CD4-positive, alpha-beta T cell treated with Interleukin-17A for 4 hours (primary cell): ENCODE results near the gene TMED6.

Experiments
- DNase-seq: peaks from one replicate; pipeline ENCODE4 v3.0.0-alpha.2; 2020; ENCODE audit warnings: mixed read lengths

The TMED6 gene

GRCh38 chr16:69322343-69322742, 29.2 kb downstream of the TMED6 start:
- DNase-seq, result no peak

GRCh38 chr16:69321080-69321479, 30.5 kb downstream of the TMED6 start:
- DNase-seq, result no peak

GRCh38 chr16:69320740-69321073, 30.9 kb downstream of the TMED6 start:
- DNase-seq, result no peak

GRCh38 chr16:69319826-69320739, 31.5 kb downstream of the TMED6 start:
- no peak for DNase-seq

- no peak for DNase-seq
Observed at GRCh38 chr16:69319381-69319780, 32.2 kb downstream of the TMED6 start.

GRCh38 chr16:69318911-69319289, 32.7 kb downstream of the TMED6 start:
- no peak for DNase-seq

- no peak for DNase-seq
Observed at GRCh38 chr16:69318177-69318910, 33.2 kb downstream of the TMED6 start.

- DNase-seq, result no peak
Observed at GRCh38 chr16:69316595-69317034, 35.0 kb downstream of the TMED6 start.

- no peak for DNase-seq
Observed at GRCh38 chr16:69315486-69316311, 35.9 kb downstream of the TMED6 start.

- DNase-seq, result no peak
Observed at GRCh38 chr16:69314534-69314933, 37.1 kb downstream of the TMED6 start.

GRCh38 chr16:69313469-69313868, 38.1 kb downstream of the TMED6 start:
- no peak for DNase-seq

GRCh38 chr16:69311533-69312387, 39.8 kb downstream of the TMED6 start:
- peak; percentile 51 for DNase-seq

- DNase-seq, result peak; percentile 99
Observed at GRCh38 chr16:69310653-69311532, 40.7 kb downstream of the TMED6 start, which contains the start of gene VPS4A. VPS4A (plus strand) TSS chr16:69311350; CDS start chr16:69311512, 162 bp downstream.

- no peak for DNase-seq
Observed at GRCh38 chr16:69309316-69309715, 42.3 kb downstream of the TMED6 start.

GRCh38 chr16:69307856-69308255, 43.7 kb downstream of the TMED6 start:
- no peak for DNase-seq

GRCh38 chr16:69307091-69307490, 44.5 kb downstream of the TMED6 start:
- no peak for DNase-seq

- no peak for DNase-seq
Observed at GRCh38 chr16:69306031-69306430, 45.6 kb downstream of the TMED6 start.

- no peak for DNase-seq
Observed at GRCh38 chr16:69302301-69302700, 49.3 kb downstream of the TMED6 start.

- DNase-seq, result no peak
Observed at GRCh38 chr16:69301861-69302260, 49.7 kb downstream of the TMED6 start.

GRCh38 chr16:69301187-69301586, 50.4 kb downstream of the TMED6 start:
- no peak for DNase-seq

- no peak for DNase-seq
Observed at GRCh38 chr16:69298261-69298660, 53.3 kb downstream of the TMED6 start.
